Lower lobe of right lung (tissue), 2 donors: ENCODE results near the gene TRAK1. TPM values are rescaled to one million over a fixed set of nuclear protein-coding genes. Genes with fewer than 3 reads are reported as not detected.

ENCODE experiments used
- ATAC-seq, 2 donors: fragments of 200-7000 bp; cut with Tn5 transposase; one replicate each; pipeline ENCODE4 v1.9.1; 2020 to 2022; ENCODE audit warnings: mild to moderate bottlenecking in 2 of 2, moderate library complexity in 2 of 2
- DNase-seq: peaks from one replicate; pipeline ENCODE4 v3.0.0-alpha.2; 2020
- H3K27ac ChIP-seq: fragments of 200-600 bp; one replicate; pipeline ENCODE4 v1.8.0; 2022
- H3K27me3 ChIP-seq: fragments of 200-600 bp; one replicate; pipeline ENCODE4 v1.8.0; 2022; ENCODE audit warnings: low read depth
- H3K36me3 ChIP-seq: fragments of 200-600 bp; one replicate; pipeline ENCODE4 v1.8.0; 2022; ENCODE audit warnings: mild to moderate bottlenecking
- H3K4me1 ChIP-seq: fragments of 200-600 bp; one replicate; pipeline ENCODE4 v1.8.0; 2022
- H3K4me3 ChIP-seq: fragments of 200-600 bp; one replicate; pipeline ENCODE4 v1.8.0; 2022; ENCODE audit warnings: mild to moderate bottlenecking
- H3K9me3 ChIP-seq: fragments of 200-600 bp; one replicate; pipeline ENCODE4 v1.8.0; 2022
- intact Hi-C: fragments of 100-400 bp; cut with DNase I; formaldehyde crosslinking; loops from one replicate; pipeline ENCODE4 v1.11.0; 2022
- total RNA-seq: library from RNA; stranded (reverse); fragmentation: NEBNext Ultra II Directional; extraction: Animal tissue kit (Norgen Biotek cat#: 25700); gene quantifications from one replicate; pipeline ENCODE4 v1.2.1, GENCODE V29; 2021
- TF ChIP-seq, protein P1 (sequence below): fragments of 200-600 bp; IDR thresholded peaks from one replicate; pipeline ENCODE4 v1.8.0; 2022; ENCODE audit warnings: antibody characterized with exemption, mild to moderate bottlenecking
- donor health status: DM: no; HTN: yes; CAD: no; lungs with severe emphysema.

Gene TRAK1
- total RNA-seq, 1 donor from 2014 or later, result 50.6 TPM

DNA sequence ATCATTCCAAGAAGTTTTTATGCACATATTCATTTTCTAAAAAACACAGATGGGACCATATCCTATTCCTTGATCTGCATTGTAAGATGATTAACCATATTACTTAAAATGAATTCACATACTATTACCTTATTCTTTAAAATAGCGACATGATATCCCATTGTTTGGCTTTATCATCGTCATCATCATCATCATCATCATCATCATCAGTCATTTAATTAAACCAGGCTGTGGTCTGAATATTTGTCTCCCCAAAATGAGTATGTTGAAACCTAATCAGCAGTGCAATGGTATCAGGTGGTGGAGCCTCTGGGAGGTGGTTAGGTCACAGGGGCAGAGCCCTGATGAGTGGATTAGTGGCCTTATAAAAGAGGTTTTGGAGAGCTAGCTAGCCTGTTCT, 4.4 kb downstream of the TRAK1 start:
- peaks cover 1% of the 10 kb centered on the region for H3K36me3 ChIP-seq
- DNase-seq (no peak), ATAC-seq (no peak)
- intact Hi-C loops, result no loop called here
- peaks cover 37% of the 10 kb centered on the region for H3K4me1 ChIP-seq
- no peak overlapping the region for H3K27ac ChIP-seq
- no peaks in the 10 kb centered on the region for H3K27me3 ChIP-seq
- no peak overlapping the region for H3K4me3 ChIP-seq
- TF ChIP-seq, protein P1, sequence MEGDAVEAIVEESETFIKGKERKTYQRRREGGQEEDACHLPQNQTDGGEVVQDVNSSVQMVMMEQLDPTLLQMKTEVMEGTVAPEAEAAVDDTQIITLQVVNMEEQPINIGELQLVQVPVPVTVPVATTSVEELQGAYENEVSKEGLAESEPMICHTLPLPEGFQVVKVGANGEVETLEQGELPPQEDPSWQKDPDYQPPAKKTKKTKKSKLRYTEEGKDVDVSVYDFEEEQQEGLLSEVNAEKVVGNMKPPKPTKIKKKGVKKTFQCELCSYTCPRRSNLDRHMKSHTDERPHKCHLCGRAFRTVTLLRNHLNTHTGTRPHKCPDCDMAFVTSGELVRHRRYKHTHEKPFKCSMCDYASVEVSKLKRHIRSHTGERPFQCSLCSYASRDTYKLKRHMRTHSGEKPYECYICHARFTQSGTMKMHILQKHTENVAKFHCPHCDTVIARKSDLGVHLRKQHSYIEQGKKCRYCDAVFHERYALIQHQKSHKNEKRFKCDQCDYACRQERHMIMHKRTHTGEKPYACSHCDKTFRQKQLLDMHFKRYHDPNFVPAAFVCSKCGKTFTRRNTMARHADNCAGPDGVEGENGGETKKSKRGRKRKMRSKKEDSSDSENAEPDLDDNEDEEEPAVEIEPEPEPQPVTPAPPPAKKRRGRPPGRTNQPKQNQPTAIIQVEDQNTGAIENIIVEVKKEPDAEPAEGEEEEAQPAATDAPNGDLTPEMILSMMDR, result no peak
- H3K9me3 ChIP-seq, result no peaks in the 10 kb centered on the region

DNA sequence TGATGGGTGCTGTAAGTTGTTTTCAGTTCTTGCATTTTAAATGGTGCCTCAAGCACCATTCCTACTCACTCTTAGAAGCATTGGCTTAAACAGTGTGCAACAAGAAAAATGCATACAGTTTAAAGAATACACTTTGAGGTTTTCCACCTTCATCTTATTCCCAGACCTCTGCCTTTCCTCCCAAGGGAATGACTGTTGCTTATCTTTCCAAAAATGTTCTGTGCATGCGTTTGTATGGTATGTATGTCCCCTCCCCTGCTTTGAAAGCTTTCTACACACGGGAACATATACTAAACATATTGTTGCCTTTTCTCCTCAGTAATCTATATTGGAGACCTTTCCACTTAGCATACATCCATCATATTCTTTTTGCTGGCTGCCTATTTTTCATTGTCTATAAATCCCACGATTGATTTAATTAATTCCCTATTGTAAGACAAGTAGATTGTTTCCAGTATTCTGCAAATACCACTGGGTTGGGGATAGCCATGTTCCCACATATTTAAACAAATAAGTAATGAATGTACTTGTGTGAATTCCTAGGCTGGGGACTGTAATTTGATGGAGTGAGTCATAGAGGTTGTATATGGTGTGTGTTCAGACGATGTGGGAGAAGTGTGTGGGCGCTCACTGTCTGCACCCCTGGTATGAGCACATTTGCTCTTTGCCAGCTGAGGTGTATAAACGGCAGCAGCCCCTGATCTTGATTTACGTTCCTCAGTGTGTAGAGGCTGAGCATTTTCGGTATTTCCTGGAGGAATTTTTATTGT, 5.8 kb downstream of the TRAK1 start:
- ATAC-seq, result no peak
- Histone ChIP-seq H3K36me3 (no peaks in the 10 kb centered on the region), H3K27ac (no peak overlapping the region), H3K4me3 (no peak overlapping the region), H3K27me3 (no peaks in the 10 kb centered on the region), H3K9me3 (no peaks in the 10 kb centered on the region), H3K4me1 (peaks cover 50% of the 10 kb centered on the region)
- TF ChIP-seq, protein P1, result no peak
- intact Hi-C loops, result no loop called here
- DNase-seq, result no peak

DNA sequence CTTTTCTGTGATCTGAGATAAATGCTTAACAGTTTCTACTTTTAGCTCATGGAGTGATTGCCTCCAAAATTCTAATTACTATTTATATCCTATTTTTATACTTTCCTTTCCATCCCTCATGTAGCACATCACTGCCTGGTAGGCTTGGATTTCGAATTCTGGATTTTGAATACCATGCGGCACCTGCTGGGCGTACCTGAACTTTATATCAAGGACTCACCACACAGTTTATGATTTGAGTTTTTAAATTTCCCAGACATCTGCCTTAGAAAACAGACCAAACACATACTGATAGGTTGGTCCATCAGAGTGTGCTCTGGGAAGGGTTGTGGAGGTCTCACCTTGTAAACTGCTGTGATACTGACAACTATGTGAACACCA, 6.4 kb downstream of the TRAK1 start:
- DNase-seq (no peak), ATAC-seq (no peak)
- intact Hi-C loops, result no loop called here
- H3K9me3 ChIP-seq, result no peaks in the 10 kb centered on the region
- peaks cover 55% of the 10 kb centered on the region for H3K4me1 ChIP-seq
- no peaks in the 10 kb centered on the region for H3K27me3 ChIP-seq
- no peaks in the 10 kb centered on the region for H3K36me3 ChIP-seq
- no peak overlapping the region for H3K27ac ChIP-seq
- no peak overlapping the region for H3K4me3 ChIP-seq
- TF ChIP-seq, protein P1, result no peak

DNA sequence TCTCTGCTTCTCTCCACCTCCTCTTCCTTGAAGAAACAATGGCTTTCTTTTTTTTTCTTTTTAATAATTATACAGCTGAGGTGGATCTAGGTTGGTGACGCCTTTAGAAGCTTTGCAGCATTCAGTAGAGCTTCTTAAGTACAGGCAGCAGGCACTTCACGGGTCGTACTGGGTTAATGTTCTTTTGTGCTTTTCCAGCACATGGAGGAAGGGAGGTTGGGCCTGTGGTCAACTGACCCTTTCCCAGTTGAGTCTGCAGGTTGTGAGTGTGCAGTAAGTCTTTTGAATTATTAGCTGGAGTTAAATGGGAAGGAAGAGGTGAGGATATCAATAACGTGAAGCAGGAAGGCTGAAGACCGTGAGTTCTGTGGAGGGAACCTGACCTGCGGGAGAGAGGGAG, 7.0 kb downstream of the TRAK1 start:
- no peak overlapping the region for H3K27ac ChIP-seq
- H3K4me3 ChIP-seq, result no peak overlapping the region
- intact Hi-C loops, result no loop called here
- no peaks in the 10 kb centered on the region for H3K9me3 ChIP-seq
- DNase-seq, result no peak
- ATAC-seq, result no peak
- peaks cover 57% of the 10 kb centered on the region for H3K4me1 ChIP-seq
- TF ChIP-seq, protein P1, result no peak
- no peaks in the 10 kb centered on the region for H3K36me3 ChIP-seq
- H3K27me3 ChIP-seq, result no peaks in the 10 kb centered on the region

DNA sequence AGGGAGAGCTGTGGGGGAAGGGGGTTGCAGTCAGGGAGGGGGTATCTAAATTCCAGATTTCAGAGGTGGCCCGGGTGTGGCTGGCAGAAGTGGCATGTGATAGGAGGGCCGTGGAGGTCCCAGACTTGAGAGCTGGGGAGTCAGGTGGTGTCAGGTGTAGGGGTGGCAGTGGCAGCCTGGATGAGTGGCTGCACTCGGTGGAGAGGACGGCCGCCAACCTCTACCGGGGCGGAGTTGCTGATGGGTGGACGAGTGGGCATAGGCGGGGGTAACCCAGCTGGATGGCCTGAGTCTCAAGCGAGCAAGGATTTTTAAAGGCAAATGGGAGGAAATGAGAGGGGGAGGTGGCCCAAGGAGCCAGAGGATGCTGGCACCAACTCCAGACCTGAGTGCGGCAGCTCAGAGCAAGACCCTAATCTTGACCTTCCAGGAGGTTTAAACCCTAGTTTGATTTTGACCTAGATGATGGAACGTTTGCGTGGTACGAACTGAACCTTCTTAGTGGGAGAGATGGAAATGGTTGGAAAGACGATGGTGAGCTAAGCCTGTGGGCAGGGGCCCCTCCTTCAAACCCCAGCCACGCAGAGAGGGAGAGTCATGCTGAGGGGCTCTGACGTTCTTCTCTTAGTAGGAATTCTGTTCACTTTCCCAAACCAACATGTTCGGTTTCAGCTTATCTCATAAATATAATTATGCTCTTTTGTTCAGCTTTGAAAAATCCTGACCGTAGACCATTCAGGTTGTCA, 8.0 kb downstream of the TRAK1 start:
- no peak overlapping the region for H3K4me3 ChIP-seq

More for the DNA sequence above, 8.0 kb downstream of the TRAK1 start:
- TF ChIP-seq, protein P1, result no peak
- ATAC-seq, result peak in 1 of 2 donors; percentile 2
- Histone ChIP-seq H3K27ac (peak overlapping the region; percentile 37), H3K27me3 (no peaks in the 10 kb centered on the region), H3K36me3 (peaks cover 7% of the 10 kb centered on the region), H3K4me1 (peaks cover 57% of the 10 kb centered on the region), H3K9me3 (no peaks in the 10 kb centered on the region)
- no peak for DNase-seq
- intact Hi-C loops, result no loop called here
